ENCODE results near the gene TMEM272. TPM values are rescaled to one million over a fixed set of nuclear protein-coding genes. Genes with fewer than 3 reads are reported as not detected.

TMEM272 gene
- polyA plus RNA-seq, 1 of the 3 experiments (the other 2 are of a cell fraction): not detected

DNA sequence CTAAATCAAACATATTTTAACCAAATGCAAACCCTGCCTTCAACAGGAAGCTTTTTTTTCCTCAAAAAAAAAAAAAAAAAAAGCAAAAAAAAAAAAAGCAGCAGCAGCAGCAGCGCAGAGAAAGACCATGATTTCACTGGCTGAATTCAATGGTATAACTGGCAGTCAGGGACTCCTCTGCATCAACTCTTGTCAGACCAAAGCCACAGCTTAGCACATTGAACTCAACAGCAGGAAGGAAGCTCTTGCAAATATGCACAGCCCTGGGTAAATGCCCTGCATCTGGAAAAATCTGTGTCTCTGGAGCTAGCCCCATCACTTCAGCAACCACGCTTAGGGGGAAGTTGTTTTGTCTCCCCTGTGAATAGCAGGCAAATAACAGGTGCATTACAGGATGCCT lies 23.4 kb downstream of the TMEM272 start:
- ChIA-PET CTCF (interaction anchor here (0.6 to 1.6 kb wide), 6 partner anchors 11 to 1974 kb away, joined by 3 to 5 read pairs (median 3); partner anchors contain the start of gene TMEM272), POLR2A (no interaction called here)
- 97% methylated on average over 2 of the region's 2 CpGs for WGBS (ENCODE audit: low lambda C conversion rate)

DNA sequence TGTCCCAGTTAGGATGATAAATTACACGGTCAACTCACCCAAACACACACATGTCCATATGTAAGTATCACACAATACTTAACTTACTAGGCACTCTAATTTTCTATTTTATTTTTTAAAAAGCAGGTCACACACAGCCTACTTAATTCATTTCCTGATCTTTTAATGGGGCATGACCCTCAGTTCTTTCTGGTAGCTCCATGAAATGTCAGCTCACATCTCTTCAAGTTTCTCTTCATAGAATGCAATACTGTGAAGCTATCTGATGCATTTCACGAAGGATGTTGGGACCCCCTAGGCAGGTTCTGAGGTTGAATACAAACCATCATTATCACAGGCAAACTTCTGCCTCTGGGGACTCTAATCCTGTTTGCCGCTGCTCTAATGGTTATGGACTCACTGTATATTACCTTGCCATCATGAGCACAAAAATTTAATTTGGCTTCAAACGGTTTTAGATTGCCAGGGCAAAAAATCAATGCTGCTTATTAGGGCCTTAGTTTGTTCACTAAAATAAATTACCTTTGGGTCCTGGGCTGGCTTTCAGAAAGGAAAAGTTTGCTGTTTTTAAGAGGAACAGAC lies 24.9 kb downstream of the TMEM272 start:
- 69% methylated on average over 4 of the region's 4 CpGs for WGBS (ENCODE audit: low lambda C conversion rate)
- no peak overlapping the region for H3K27ac ChIP-seq (ENCODE audit: low read depth in 2 of 2, low read length in 1 of 2)
- H3K36me3 ChIP-seq (replicated peaks in 1 of 2; ENCODE audit: control insufficient read depth in 1 of 2, insufficient read depth in 2 of 2, low read length in 1 of 2): no peaks in the 10 kb centered on the region
- DNase-seq: no peak
- H3K9me2 ChIP-seq: no peaks in the 10 kb centered on the region
- peaks cover 0 to 8% of the 10 kb centered on the region in 2 experiments; a peak in 1 of 4 replicates for H3K4me1 ChIP-seq (ENCODE audit: control insufficient read depth in 1 of 2, insufficient read depth in 2 of 2, low read depth in 1 of 2, low read length in 1 of 2)
- ChIA-PET CTCF (interaction anchor here (0.9 to 1.3 kb wide), 2 partner anchors 22 to 30 kb away, joined by 3 read pairs; no protein-coding TSS in a partner anchor), POLR2A (no interaction called here)
- H3F3A ChIP-seq (replicated peaks; ENCODE audit: insufficient read depth): no peaks in the 10 kb centered on the region
- H3K79me2 ChIP-seq (ENCODE audit: insufficient read depth): no peaks in the 10 kb centered on the region
- H3K27me3 ChIP-seq (ENCODE audit: insufficient read depth): no peaks in the 10 kb centered on the region
- no peak overlapping the region for H2AFZ ChIP-seq (ENCODE audit: low read depth)
- no peak overlapping the region for H3K9ac ChIP-seq
- no peaks in the 10 kb centered on the region for H3K9me3 ChIP-seq
- H3K4me3 ChIP-seq (ENCODE audit: low read depth in 2 of 2, low read length in 1 of 2): no peak overlapping the region
- H3K4me2 ChIP-seq: no peak overlapping the region
- no peaks in the 10 kb centered on the region for H4K20me1 ChIP-seq (ENCODE audit: insufficient read depth)
- TF ChIP-seq, protein P1, sequence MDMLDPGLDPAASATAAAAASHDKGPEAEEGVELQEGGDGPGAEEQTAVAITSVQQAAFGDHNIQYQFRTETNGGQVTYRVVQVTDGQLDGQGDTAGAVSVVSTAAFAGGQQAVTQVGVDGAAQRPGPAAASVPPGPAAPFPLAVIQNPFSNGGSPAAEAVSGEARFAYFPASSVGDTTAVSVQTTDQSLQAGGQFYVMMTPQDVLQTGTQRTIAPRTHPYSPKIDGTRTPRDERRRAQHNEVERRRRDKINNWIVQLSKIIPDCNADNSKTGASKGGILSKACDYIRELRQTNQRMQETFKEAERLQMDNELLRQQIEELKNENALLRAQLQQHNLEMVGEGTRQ (IDR thresholded peaks at IDR 0.05; ENCODE audit: borderline replicate concordance, low read depth, low read length): no peak
- TF ChIP-seq NRF1 (IDR thresholded peaks at IDR 0.05; ENCODE audit: low read depth, low read length) (no peak), TEAD4 (IDR thresholded peaks at IDR 0.05; ENCODE audit: borderline replicate concordance, insufficient read depth) (no peak), TAF1 (IDR thresholded peaks at IDR 0.05; ENCODE audit: borderline replicate concordance, low read depth, low read length) (no peak), RXRA (IDR thresholded peaks at IDR 0.05; ENCODE audit: borderline replicate concordance, low read depth) (no peak), JUND (IDR thresholded peaks at IDR 0.05) (no peak), GABPA (IDR thresholded peaks at IDR 0.05; ENCODE audit: low read depth) (no peak), TCF12 (IDR thresholded peaks at IDR 0.05) (no peak), SMC3 (IDR thresholded peaks at IDR 0.05; ENCODE audit: low read depth, low read length) (no peak), RAD21 (IDR thresholded peaks at IDR 0.05; ENCODE audit: low read length) (no peak), MXI1 (IDR thresholded peaks at IDR 0.05; ENCODE audit: low read depth, low read length) (no peak), SIN3A (IDR thresholded peaks at IDR 0.05; ENCODE audit: borderline replicate concordance, low read depth, low read length) (no peak)
- TF ChIP-seq, protein P2, sequence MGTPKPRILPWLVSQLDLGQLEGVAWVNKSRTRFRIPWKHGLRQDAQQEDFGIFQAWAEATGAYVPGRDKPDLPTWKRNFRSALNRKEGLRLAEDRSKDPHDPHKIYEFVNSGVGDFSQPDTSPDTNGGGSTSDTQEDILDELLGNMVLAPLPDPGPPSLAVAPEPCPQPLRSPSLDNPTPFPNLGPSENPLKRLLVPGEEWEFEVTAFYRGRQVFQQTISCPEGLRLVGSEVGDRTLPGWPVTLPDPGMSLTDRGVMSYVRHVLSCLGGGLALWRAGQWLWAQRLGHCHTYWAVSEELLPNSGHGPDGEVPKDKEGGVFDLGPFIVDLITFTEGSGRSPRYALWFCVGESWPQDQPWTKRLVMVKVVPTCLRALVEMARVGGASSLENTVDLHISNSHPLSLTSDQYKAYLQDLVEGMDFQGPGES (IDR thresholded peaks at IDR 0.05; ENCODE audit: low read depth, low read length): no peak
- TF ChIP-seq, protein P3, sequence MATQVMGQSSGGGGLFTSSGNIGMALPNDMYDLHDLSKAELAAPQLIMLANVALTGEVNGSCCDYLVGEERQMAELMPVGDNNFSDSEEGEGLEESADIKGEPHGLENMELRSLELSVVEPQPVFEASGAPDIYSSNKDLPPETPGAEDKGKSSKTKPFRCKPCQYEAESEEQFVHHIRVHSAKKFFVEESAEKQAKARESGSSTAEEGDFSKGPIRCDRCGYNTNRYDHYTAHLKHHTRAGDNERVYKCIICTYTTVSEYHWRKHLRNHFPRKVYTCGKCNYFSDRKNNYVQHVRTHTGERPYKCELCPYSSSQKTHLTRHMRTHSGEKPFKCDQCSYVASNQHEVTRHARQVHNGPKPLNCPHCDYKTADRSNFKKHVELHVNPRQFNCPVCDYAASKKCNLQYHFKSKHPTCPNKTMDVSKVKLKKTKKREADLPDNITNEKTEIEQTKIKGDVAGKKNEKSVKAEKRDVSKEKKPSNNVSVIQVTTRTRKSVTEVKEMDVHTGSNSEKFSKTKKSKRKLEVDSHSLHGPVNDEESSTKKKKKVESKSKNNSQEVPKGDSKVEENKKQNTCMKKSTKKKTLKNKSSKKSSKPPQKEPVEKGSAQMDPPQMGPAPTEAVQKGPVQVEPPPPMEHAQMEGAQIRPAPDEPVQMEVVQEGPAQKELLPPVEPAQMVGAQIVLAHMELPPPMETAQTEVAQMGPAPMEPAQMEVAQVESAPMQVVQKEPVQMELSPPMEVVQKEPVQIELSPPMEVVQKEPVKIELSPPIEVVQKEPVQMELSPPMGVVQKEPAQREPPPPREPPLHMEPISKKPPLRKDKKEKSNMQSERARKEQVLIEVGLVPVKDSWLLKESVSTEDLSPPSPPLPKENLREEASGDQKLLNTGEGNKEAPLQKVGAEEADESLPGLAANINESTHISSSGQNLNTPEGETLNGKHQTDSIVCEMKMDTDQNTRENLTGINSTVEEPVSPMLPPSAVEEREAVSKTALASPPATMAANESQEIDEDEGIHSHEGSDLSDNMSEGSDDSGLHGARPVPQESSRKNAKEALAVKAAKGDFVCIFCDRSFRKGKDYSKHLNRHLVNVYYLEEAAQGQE (IDR thresholded peaks at IDR 0.05; ENCODE audit: low read depth, low read length): no peak

More for the DNA sequence above, 23.4 kb downstream of the TMEM272 start:
- no peaks in the 10 kb centered on the region for H3K79me2 ChIP-seq (ENCODE audit: insufficient read depth)
- no peaks in the 10 kb centered on the region for H3K9me2 ChIP-seq
- H3K27ac ChIP-seq (ENCODE audit: low read depth in 2 of 2, low read length in 1 of 2): no peak overlapping the region
- no peak overlapping the region for H2AFZ ChIP-seq (ENCODE audit: low read depth)
- H3K4me1 ChIP-seq (ENCODE audit: control insufficient read depth in 1 of 2, insufficient read depth in 2 of 2, low read depth in 1 of 2, low read length in 1 of 2): peaks cover 0 to 6% of the 10 kb centered on the region in 2 experiments; a peak in 1 of 4 replicates
- no peak overlapping the region for H3K4me3 ChIP-seq (ENCODE audit: low read depth in 2 of 2, low read length in 1 of 2)
- H3F3A ChIP-seq (replicated peaks; ENCODE audit: insufficient read depth): no peaks in the 10 kb centered on the region
- no peak overlapping the region for H3K9ac ChIP-seq
- DNase-seq: no peak
- no peak for TF ChIP-seq SMC3 (IDR thresholded peaks at IDR 0.05; ENCODE audit: low read depth, low read length)
- no peak for TF ChIP-seq CHD2 (IDR thresholded peaks at IDR 0.05; ENCODE audit: low read length, partially characterized antibody)
- TF ChIP-seq, protein P4, sequence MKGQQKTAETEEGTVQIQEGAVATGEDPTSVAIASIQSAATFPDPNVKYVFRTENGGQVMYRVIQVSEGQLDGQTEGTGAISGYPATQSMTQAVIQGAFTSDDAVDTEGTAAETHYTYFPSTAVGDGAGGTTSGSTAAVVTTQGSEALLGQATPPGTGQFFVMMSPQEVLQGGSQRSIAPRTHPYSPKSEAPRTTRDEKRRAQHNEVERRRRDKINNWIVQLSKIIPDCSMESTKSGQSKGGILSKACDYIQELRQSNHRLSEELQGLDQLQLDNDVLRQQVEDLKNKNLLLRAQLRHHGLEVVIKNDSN (IDR thresholded peaks at IDR 0.05; ENCODE audit: borderline replicate concordance, low read depth): no peak
- no peak for TF ChIP-seq POLR2AphosphoS5 (IDR thresholded peaks at IDR 0.05; ENCODE audit: low read depth, low read length)
- TF ChIP-seq, protein P5, sequence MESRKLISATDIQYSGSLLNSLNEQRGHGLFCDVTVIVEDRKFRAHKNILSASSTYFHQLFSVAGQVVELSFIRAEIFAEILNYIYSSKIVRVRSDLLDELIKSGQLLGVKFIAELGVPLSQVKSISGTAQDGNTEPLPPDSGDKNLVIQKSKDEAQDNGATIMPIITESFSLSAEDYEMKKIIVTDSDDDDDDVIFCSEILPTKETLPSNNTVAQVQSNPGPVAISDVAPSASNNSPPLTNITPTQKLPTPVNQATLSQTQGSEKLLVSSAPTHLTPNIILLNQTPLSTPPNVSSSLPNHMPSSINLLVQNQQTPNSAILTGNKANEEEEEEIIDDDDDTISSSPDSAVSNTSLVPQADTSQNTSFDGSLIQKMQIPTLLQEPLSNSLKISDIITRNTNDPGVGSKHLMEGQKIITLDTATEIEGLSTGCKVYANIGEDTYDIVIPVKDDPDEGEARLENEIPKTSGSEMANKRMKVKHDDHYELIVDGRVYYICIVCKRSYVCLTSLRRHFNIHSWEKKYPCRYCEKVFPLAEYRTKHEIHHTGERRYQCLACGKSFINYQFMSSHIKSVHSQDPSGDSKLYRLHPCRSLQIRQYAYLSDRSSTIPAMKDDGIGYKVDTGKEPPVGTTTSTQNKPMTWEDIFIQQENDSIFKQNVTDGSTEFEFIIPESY (IDR thresholded peaks at IDR 0.05; ENCODE audit: borderline replicate concordance, low read depth): no peak
- H3K36me3 ChIP-seq (replicated peaks in 1 of 2; ENCODE audit: control insufficient read depth in 1 of 2, insufficient read depth in 2 of 2, low read length in 1 of 2): no peaks in the 10 kb centered on the region
- H3K9me3 ChIP-seq: no peaks in the 10 kb centered on the region
- H3K4me2 ChIP-seq: no peak overlapping the region
- H3K27me3 ChIP-seq (ENCODE audit: insufficient read depth): no peaks in the 10 kb centered on the region
- H4K20me1 ChIP-seq (ENCODE audit: insufficient read depth): no peaks in the 10 kb centered on the region

All from SK-N-SH (cell line).